Activated CD4-positive, CD25-positive, alpha-beta regulatory T cell treated with anti-CD3 and anti-CD28 coated beads, Interleukin-2, amount 50 U/mL, for 72 hours (primary cell): ENCODE data around the gene RUFY2.
"Not testable (repeated sequence)": the region's sequence is repeated elsewhere in the genome, so short reads cannot be mapped to it uniquely, and the experiment has no call there.

Experiments used
- DNase-seq: peaks from one replicate; pipeline ENCODE4 v3.0.0; 2021

The RUFY2 gene

GRCh38 chr10:68362590-68362989, 44.5 kb downstream of the RUFY2 start:
- DNase-seq = no peak

GRCh38 chr10:68359189-68359588, 47.9 kb downstream of the RUFY2 start:
- no peak for DNase-seq

- DNase-seq = no peak
Observed at GRCh38 chr10:68353537-68353936, 53.5 kb downstream of the RUFY2 start.

- DNase-seq = peak; percentile 35
Observed at GRCh38 chr10:68348265-68348741, 58.8 kb downstream of the RUFY2 start.

GRCh38 chr10:68346774-68347173, 60.3 kb downstream of the RUFY2 start:
- no peak for DNase-seq

- no peak for DNase-seq
Observed at GRCh38 chr10:68345621-68346020, 61.5 kb downstream of the RUFY2 start.

- no peak for DNase-seq
Observed at GRCh38 chr10:68342909-68343516, 64.1 kb downstream of the RUFY2 start.

GRCh38 chr10:68340358-68341080, 66.6 kb downstream of the RUFY2 start:
- no peak for DNase-seq

GRCh38 chr10:68336754-68337351, 70.2 kb downstream of the RUFY2 start:
- no peak for DNase-seq

- no peak for DNase-seq
Observed at GRCh38 chr10:68334672-68335467, 72.2 kb downstream of the RUFY2 start.

GRCh38 chr10:68333440-68334431, 73.3 kb downstream of the RUFY2 start:
- no peak for DNase-seq

- no peak for DNase-seq
Observed at GRCh38 chr10:68333058-68333395, 74.0 kb downstream of the RUFY2 start.

GRCh38 chr10:68332259-68333057, 74.6 kb downstream of the RUFY2 start, which contains the start of gene PBLD:
Gene PBLD, minus strand, starts transcription at chr10:68332928. Its CDS starts 26,084 bp downstream, at chr10:68306844.
- DNase-seq = peak; percentile 68

- peak; percentile 99 for DNase-seq
Observed at GRCh38 chr10:68331455-68332258, 75.4 kb downstream of the RUFY2 start, which contains the start of gene HNRNPH3. Gene HNRNPH3, plus strand, starts transcription at chr10:68332064. Its CDS starts 5,158 bp downstream, at chr10:68337222.

- DNase-seq = peak; percentile 48
Observed at GRCh38 chr10:68330852-68331454, 76.1 kb downstream of the RUFY2 start.

- no peak for DNase-seq
Observed at GRCh38 chr10:68329506-68329861, 77.6 kb downstream of the RUFY2 start.

- DNase-seq = no peak
Observed at GRCh38 chr10:68327889-68328786, 78.9 kb downstream of the RUFY2 start.

- DNase-seq = not testable (repeated sequence)
Observed at GRCh38 chr10:68324396-68324795, 82.7 kb downstream of the RUFY2 start.
